OCI-LY3 (cell line): ENCODE measurements around the gene P2RX7.

Experiments used
- H2AFZ ChIP-seq: fragments of 200-600, 300-600 bp; shearing (Covaris generic); 2 replicates; pipeline ENCODE4 v1.6.0; 2014; ENCODE audit warnings: antibody characterized with exemption, low read depth, low read length
- H3K27ac ChIP-seq: fragments of 200-600, 300-600 bp; sonication (generic); 2 replicates; pipeline ENCODE4 v1.5.1; 2014; ENCODE audit warnings: mild to moderate bottlenecking, low read length, moderate library complexity, mixed read lengths
- H3K27me3 ChIP-seq: fragments of 200-600, 300-600 bp; sonication (generic); 2 replicates; pipeline ENCODE4 v1.6.1; 2014; ENCODE audit warnings: low read depth, low read length, mixed read lengths
- H3K36me3 ChIP-seq: fragments of 200-600, 300-600 bp; sonication (generic); replicated peaks from 2 replicates; pipeline ENCODE3; 2014; ENCODE audit warnings: low read depth, low read length, mixed read lengths
- H3K4me1 ChIP-seq: fragments of 300-600, 200-600 bp; sonication (generic); 2 replicates; pipeline ENCODE4 v1.6.1; 2014; ENCODE audit warnings: low read length, mixed read lengths
- H3K4me2 ChIP-seq: fragments of 200-600, 300-600 bp; sonication (generic); 2 replicates; pipeline ENCODE4 v1.6.1; 2014; ENCODE audit warnings: low read length, mixed read lengths
- H3K4me3 ChIP-seq: fragments of 300-600, 200-600 bp; sonication (generic); 2 replicates; pipeline ENCODE4 v1.5.1; 2014; ENCODE audit warnings: antibody characterized with exemption, mild to moderate bottlenecking, low read length, moderate library complexity
- H3K79me2 ChIP-seq: fragments of 300-600, 200-600 bp; shearing (Covaris generic); 2 replicates; pipeline ENCODE4 v1.6.1; 2014; ENCODE audit warnings: mild to moderate bottlenecking, low read length, mixed read lengths
- H3K9ac ChIP-seq: fragments of 300-600, 200-600 bp; shearing (Covaris generic); 2 replicates; pipeline ENCODE4 v1.6.0; 2014; ENCODE audit warnings: mild to moderate bottlenecking, low read length, moderate library complexity
- H3K9me3 ChIP-seq: fragments of 200-600, 300-600 bp; shearing (Covaris generic); 2 replicates; pipeline ENCODE4 v1.6.1; 2014; ENCODE audit warnings: low read length, mixed read lengths; ENCODE audit not compliant: insufficient read depth
- H4K20me1 ChIP-seq: fragments of 200-600, 300-600 bp; sonication (generic); 2 replicates; pipeline ENCODE4 v1.6.1; 2016; ENCODE audit warnings: low read length, mixed read lengths; ENCODE audit not compliant: insufficient read depth
- CTCF ChIP-seq: fragments of 200-600, 300-600 bp; sonication (generic); IDR thresholded peaks from 2 replicates; pipeline ENCODE4 v1.5.1; 2014; ENCODE audit warnings: antibody characterized with exemption, low read length, low read depth
- EZH2phosphoT487 ChIP-seq: fragments of 200-600 bp; shearing (Covaris generic); IDR thresholded peaks from 2 replicates; pipeline ENCODE4 v1.6.1; 2018; ENCODE audit warnings: antibody characterized with exemption, mixed run types, low read depth

The P2RX7 gene

DNA sequence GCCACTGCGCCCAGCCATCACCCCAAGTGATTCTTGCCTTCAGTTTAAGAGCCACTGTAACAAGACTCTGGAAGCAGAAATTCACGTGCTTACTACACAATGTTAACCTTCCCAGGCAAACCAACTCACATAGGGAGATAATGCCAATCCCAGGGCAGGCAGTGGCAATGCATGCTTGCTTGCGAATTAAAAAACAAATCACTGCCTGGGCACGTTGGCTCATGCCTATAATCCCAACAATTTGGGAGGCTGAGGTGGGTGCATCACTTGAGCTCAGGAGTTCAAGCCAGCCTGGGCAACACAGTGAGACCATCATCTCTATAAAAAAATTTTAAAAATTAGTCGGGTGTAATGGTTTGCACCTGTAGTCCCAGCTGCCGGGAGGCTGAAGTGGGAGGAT, 39.5 kb downstream of the P2RX7 start:
- Histone ChIP-seq H3K36me3 (no peaks in the 10 kb centered on the region), H3K4me2 (no peak overlapping the region), H3K27me3 (no peaks in the 10 kb centered on the region), H3K9ac (no peak overlapping the region), H3K4me1 (peaks cover 22% of the 10 kb centered on the region), H3K27ac (no peak overlapping the region), H3K79me2 (no peaks in the 10 kb centered on the region), H4K20me1 (no peaks in the 10 kb centered on the region), H3K4me3 (no peak overlapping the region), H3K9me3 (no peaks in the 10 kb centered on the region), H2AFZ (no peak overlapping the region)
- TF ChIP-seq EZH2phosphoT487 (no peak), CTCF (no peak)

GRCh38 chr12:121175383-121176119, 42.9 kb downstream of the P2RX7 start:
- H3K36me3 ChIP-seq = no peaks in the 10 kb centered on the region
- H3K9me3 ChIP-seq = no peaks in the 10 kb centered on the region
- H2AFZ ChIP-seq = peak overlapping the region; percentile 81
- no peaks in the 10 kb centered on the region for H3K27me3 ChIP-seq
- peak overlapping the region; percentile 67 for H3K4me3 ChIP-seq
- H3K4me1 ChIP-seq = peaks cover 26% of the 10 kb centered on the region
- no peaks in the 10 kb centered on the region for H4K20me1 ChIP-seq
- peak overlapping the region; percentile 96 for H3K4me2 ChIP-seq
- no peaks in the 10 kb centered on the region for H3K79me2 ChIP-seq
- H3K9ac ChIP-seq = peak overlapping the region; percentile 57; the same call in 1 of the 2 replicates
- TF ChIP-seq EZH2phosphoT487 (no peak), CTCF (no peak)
- H3K27ac ChIP-seq = peak overlapping the region; percentile 63

DNA sequence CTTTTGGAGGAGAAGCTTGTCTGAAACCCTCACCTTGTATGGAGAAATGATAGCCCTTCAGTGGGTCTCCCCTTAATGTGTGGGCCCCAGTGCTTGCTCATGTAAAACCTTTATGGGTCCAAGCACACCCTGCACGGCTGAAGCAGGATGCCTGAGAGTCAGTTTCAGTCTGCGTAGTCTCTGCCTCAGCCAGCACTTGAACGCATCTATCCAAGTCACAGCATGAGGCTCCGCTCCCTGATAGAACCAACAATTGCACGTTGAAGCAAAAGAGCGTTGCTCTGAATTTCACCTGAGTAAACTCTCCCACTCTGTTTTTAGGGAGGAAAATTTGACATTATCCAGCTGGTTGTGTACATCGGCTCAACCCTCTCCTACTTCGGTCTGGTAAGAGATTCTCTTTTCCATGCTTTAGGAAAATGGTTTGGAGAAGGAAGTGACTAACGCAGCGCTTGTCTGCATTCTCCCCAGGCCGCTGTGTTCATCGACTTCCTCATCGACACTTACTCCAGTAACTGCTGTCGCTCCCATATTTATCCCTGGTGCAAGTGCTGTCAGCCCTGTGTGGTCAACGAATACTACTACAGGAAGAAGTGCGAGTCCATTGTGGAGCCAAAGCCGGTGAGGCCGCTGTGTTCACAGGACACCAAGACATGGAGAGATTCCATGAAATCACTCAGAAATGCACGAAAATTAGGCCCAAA, 44.3 kb downstream of the P2RX7 start:
- peaks cover 4% of the 10 kb centered on the region for H3K36me3 ChIP-seq
- no peak for TF ChIP-seq CTCF
- TF ChIP-seq EZH2phosphoT487 = no peak
- no peak overlapping the region for H3K4me2 ChIP-seq
- no peaks in the 10 kb centered on the region for H3K27me3 ChIP-seq
- H3K27ac ChIP-seq = no peak overlapping the region
- no peak overlapping the region for H3K9ac ChIP-seq
- H2AFZ ChIP-seq = no peak overlapping the region
- no peaks in the 10 kb centered on the region for H3K79me2 ChIP-seq
- no peak overlapping the region for H3K4me3 ChIP-seq
- H3K4me1 ChIP-seq = peaks cover 26% of the 10 kb centered on the region
- peaks cover 1% of the 10 kb centered on the region; the same call in 1 of the 2 replicates for H3K9me3 ChIP-seq
- H4K20me1 ChIP-seq = no peaks in the 10 kb centered on the region

GRCh38 chr12:121181181-121181580, 48.5 kb downstream of the P2RX7 start:
- no peak for TF ChIP-seq EZH2phosphoT487
- no peak for TF ChIP-seq CTCF
- Histone ChIP-seq H3K4me1 (peaks cover 19% of the 10 kb centered on the region), H3K27me3 (no peaks in the 10 kb centered on the region), H3K27ac (no peak overlapping the region), H3K9ac (no peak overlapping the region), H3K4me3 (no peak overlapping the region), H3K36me3 (peaks cover 7% of the 10 kb centered on the region), H4K20me1 (no peaks in the 10 kb centered on the region), H3K9me3 (peaks cover 5% of the 10 kb centered on the region; the same call in 1 of the 2 replicates), H3K79me2 (no peaks in the 10 kb centered on the region), H2AFZ (no peak overlapping the region), H3K4me2 (no peak overlapping the region)
